Lower leg skin (tissue), 4 donors: ENCODE data around the gene RANBP3L. TPM values are rescaled to one million over a fixed set of nuclear protein-coding genes. Genes with fewer than 3 reads are reported as not detected.
"Not testable (repeated sequence)": the region's sequence is repeated elsewhere in the genome, so short reads cannot be mapped to it uniquely, and the experiment has no call there.

Experiments used
- DNase-seq, 2 donors: peaks; one replicate each; pipeline ENCODE4 v3.0.0-alpha.2; 2019; ENCODE audit warnings: low spot score in 2 of 2
- H3K4me3 ChIP-seq: fragments of 200-600 bp; sonication (generic); 2 replicates; pipeline ENCODE4 v1.5.1; 2017; ENCODE audit warnings: mild to moderate bottlenecking, low read depth; ENCODE audit not compliant: poor library complexity, severe bottlenecking
- POLR2A ChIP-seq, 2 donors: fragments of 450-650 bp; IDR thresholded peaks; one replicate each; pipeline ENCODE4 v1.6.1; 2016 to 2017; ENCODE audit warnings: antibody characterized with exemption in 2 of 2, mild to moderate bottlenecking in 1 of 2, moderate library complexity in 1 of 2
- WGBS, 2 donors: methylation state at CpG; one replicate each; pipeline ENCODE4 v1.1.5; 2018; 5-methylcytosine and 5-hydroxymethylcytosine counted together
- intact Hi-C: fragments of 100-400 bp; cut with DNase I; formaldehyde crosslinking; loops from one replicate; pipeline ENCODE4 v1.15.0; 2023; ENCODE audit warnings: low total_unique reads
- total RNA-seq, 4 donors: library from RNA; depleted of rRNA; stranded (reverse); fragments of >200 nt; gene quantifications; one replicate each; pipeline ENCODE4 v1.1.0, GENCODE V29; 2016
- TF ChIP-seq, protein P1 (sequence below), 3 donors: fragments of 450-650 bp; IDR thresholded peaks; one replicate each; pipeline ENCODE4 v1.5.1; 2016; ENCODE audit warnings: antibody characterized with exemption in 3 of 3, mild to moderate bottlenecking in 3 of 3, moderate library complexity in 2 of 3

The RANBP3L gene
- total RNA-seq, 4 donors from 2014 or later, result 0.25 to 2.0 (median 1.5) TPM

GRCh38 chr5:36298552-36298951 lies 3.1 kb downstream of the RANBP3L start:
- intact Hi-C loops, result no loop called here
- TF ChIP-seq, protein P1, sequence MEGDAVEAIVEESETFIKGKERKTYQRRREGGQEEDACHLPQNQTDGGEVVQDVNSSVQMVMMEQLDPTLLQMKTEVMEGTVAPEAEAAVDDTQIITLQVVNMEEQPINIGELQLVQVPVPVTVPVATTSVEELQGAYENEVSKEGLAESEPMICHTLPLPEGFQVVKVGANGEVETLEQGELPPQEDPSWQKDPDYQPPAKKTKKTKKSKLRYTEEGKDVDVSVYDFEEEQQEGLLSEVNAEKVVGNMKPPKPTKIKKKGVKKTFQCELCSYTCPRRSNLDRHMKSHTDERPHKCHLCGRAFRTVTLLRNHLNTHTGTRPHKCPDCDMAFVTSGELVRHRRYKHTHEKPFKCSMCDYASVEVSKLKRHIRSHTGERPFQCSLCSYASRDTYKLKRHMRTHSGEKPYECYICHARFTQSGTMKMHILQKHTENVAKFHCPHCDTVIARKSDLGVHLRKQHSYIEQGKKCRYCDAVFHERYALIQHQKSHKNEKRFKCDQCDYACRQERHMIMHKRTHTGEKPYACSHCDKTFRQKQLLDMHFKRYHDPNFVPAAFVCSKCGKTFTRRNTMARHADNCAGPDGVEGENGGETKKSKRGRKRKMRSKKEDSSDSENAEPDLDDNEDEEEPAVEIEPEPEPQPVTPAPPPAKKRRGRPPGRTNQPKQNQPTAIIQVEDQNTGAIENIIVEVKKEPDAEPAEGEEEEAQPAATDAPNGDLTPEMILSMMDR (IDR thresholded peaks at IDR 0.05), result no peak
- no peak for TF ChIP-seq POLR2A (IDR thresholded peaks at IDR 0.05)
- no peak for DNase-seq
- no peak overlapping the region for H3K4me3 ChIP-seq

DNA sequence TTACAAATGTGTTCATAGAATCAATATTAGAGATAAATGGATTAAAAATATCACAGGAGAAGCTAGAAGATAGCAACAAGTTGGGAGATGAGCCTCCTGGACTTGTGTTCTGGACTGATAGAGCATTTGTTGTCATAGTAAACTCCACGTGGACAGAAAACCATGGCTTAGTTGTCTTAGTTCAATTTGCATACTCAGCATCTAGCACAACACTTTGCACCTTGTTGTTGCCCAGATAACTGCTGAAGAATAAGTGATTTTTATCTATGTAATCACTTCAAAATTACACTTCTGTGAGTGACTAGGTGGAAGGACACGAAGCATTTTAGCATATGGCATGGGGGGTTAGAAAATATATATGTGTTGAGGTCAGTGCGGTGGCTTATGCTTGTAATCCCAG lies 4.0 kb downstream of the RANBP3L start:
- WGBS, 2 donors, result 88 to 90% methylated on average over 3 of the region's 3 CpGs
- no peak for DNase-seq
- intact Hi-C loops, result no loop called here
- TF ChIP-seq, protein P1 (IDR thresholded peaks at IDR 0.05), result no peak
- TF ChIP-seq POLR2A (IDR thresholded peaks at IDR 0.05), result no peak
- H3K4me3 ChIP-seq, result no peak overlapping the region

- 53 to 62% methylated on average over 2 of the region's 2 CpGs for WGBS, 2 donors
- TF ChIP-seq, protein P1 (IDR thresholded peaks at IDR 0.05), result no peak
- TF ChIP-seq POLR2A (IDR thresholded peaks at IDR 0.05), result no peak
- intact Hi-C loops, result no loop called here
- H3K4me3 ChIP-seq, result no peak overlapping the region
- DNase-seq, result no peak
Observed at GRCh38 chr5:36285837-36286615, 15.7 kb downstream of the RANBP3L start.

- intact Hi-C loops, H3K4me3 ChIP-seq, DNase-seq: not testable (repeated sequence)
- WGBS, 2 donors, result 80 to 88% methylated on average over 3 of the region's 3 CpGs
Observed at GRCh38 chr5:36283775-36284174, 17.9 kb downstream of the RANBP3L start.

DNA sequence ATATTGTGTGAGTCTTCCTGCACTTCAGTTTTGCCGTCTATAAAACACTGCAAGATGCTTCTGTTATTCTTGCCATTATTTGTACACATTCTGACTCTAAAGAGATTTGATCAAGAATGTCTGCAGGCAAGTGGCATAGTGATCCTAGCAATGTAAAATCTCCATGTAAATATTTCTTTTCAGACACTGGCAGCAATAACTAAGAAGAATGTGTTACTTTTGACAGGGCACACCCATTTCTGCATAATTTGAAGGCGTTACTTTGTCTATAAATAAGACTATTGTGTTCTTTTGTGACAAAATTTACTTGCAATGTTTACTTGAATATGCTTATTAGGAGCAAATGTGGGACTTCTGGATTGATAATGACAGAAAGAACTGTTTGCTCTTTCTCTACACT lies 20.1 kb downstream of the RANBP3L start:
- intact Hi-C loops, result no loop called here
- no peak overlapping the region for H3K4me3 ChIP-seq
- DNase-seq, result no peak
- 44 to 54% methylated on average over 2 of the region's 2 CpGs for WGBS, 2 donors
- TF ChIP-seq POLR2A (IDR thresholded peaks at IDR 0.05), result no peak
- TF ChIP-seq, protein P1 (IDR thresholded peaks at IDR 0.05), result no peak

- no peak for TF ChIP-seq POLR2A (IDR thresholded peaks at IDR 0.05)
- TF ChIP-seq, protein P1 (IDR thresholded peaks at IDR 0.05), result no peak
- no peak for DNase-seq
- intact Hi-C loops, result loop anchor here (10.0 kb wide), 1 partner anchor 416 kb away; no protein-coding TSS in a partner anchor
- no peak overlapping the region for H3K4me3 ChIP-seq
- WGBS, 2 donors, result 32 to 34% methylated on average over 3 of the region's 3 CpGs
Observed at GRCh38 chr5:36279054-36279698, 22.5 kb downstream of the RANBP3L start.
